ENCODE measurements around the gene PIEZO2.
A peak's percentile ranks its signal among the peaks of the same experiment; 100 is the strongest.

The PIEZO2 gene

GRCh38 chr18:11025671-11026070, 123.7 kb downstream of the PIEZO2 start:
- Histone ChIP-seq H3K4me3 (ENCODE audit: low read length, poor library complexity, severe bottlenecking) (no peak overlapping the region), H3K79me2 (ENCODE audit: insufficient read depth, low read length) (no peaks in the 10 kb centered on the region), H3K9me2 (replicated peaks; ENCODE audit: low read depth, low read length) (no peaks in the 10 kb centered on the region), H3K9ac (ENCODE audit: low read depth, low read length, poor library complexity, severe bottlenecking) (no peak overlapping the region), H3K4me1 (ENCODE audit: insufficient read depth, low read length, poor library complexity, severe bottlenecking) (peaks cover 3% of the 10 kb centered on the region), H3F3A (ENCODE audit: low read depth) (no peaks in the 10 kb centered on the region), H2AFZ (ENCODE audit: low read length) (peak overlapping the region; percentile 24; the same call in 1 of the 2 replicates), H4K20me1 (ENCODE audit: insufficient read depth, low read length, poor library complexity, severe bottlenecking) (no peaks in the 10 kb centered on the region), H3K4me2 (ENCODE audit: low read depth, low read length, poor library complexity, severe bottlenecking) (no peak overlapping the region), H3K36me3 (ENCODE audit: insufficient read depth, low read length) (no peaks in the 10 kb centered on the region), H3K9me3 (ENCODE audit: insufficient read depth, low read depth, low read length) (no peaks in the 10 kb centered on the region), H3K27me3 (ENCODE audit: insufficient read depth, low read length, poor library complexity, severe bottlenecking) (no peaks in the 10 kb centered on the region)
- TF ChIP-seq CTCF (conservative IDR thresholded peaks at IDR 0.05; ENCODE audit: low read length) (no peak), EZH2phosphoT487 (IDR thresholded peaks at IDR 0.05; ENCODE audit: borderline replicate concordance) (no peak)

GRCh38 chr18:11024928-11025669, 124.3 kb downstream of the PIEZO2 start:
- H3K9me2 ChIP-seq (replicated peaks; ENCODE audit: low read depth, low read length) = no peaks in the 10 kb centered on the region
- no peak overlapping the region for H2AFZ ChIP-seq (ENCODE audit: low read length)
- no peak overlapping the region for H3K9ac ChIP-seq (ENCODE audit: low read depth, low read length, poor library complexity, severe bottlenecking)
- no peaks in the 10 kb centered on the region for H3F3A ChIP-seq (ENCODE audit: low read depth)
- H3K4me1 ChIP-seq (ENCODE audit: insufficient read depth, low read length, poor library complexity, severe bottlenecking) = peaks cover 8% of the 10 kb centered on the region
- no peaks in the 10 kb centered on the region for H3K27me3 ChIP-seq (ENCODE audit: insufficient read depth, low read length, poor library complexity, severe bottlenecking)
- no peaks in the 10 kb centered on the region for H3K79me2 ChIP-seq (ENCODE audit: insufficient read depth, low read length)
- H3K36me3 ChIP-seq (ENCODE audit: insufficient read depth, low read length) = no peaks in the 10 kb centered on the region
- no peak overlapping the region for H3K4me2 ChIP-seq (ENCODE audit: low read depth, low read length, poor library complexity, severe bottlenecking)
- H3K9me3 ChIP-seq (ENCODE audit: insufficient read depth, low read depth, low read length) = no peaks in the 10 kb centered on the region
- no peaks in the 10 kb centered on the region for H4K20me1 ChIP-seq (ENCODE audit: insufficient read depth, low read length, poor library complexity, severe bottlenecking)
- no peak for TF ChIP-seq EZH2phosphoT487 (IDR thresholded peaks at IDR 0.05; ENCODE audit: borderline replicate concordance)
- TF ChIP-seq CTCF (conservative IDR thresholded peaks at IDR 0.05; ENCODE audit: low read length) = no peak
- no peak overlapping the region for H3K4me3 ChIP-seq (ENCODE audit: low read length, poor library complexity, severe bottlenecking)

- Histone ChIP-seq H3K9me3 (ENCODE audit: insufficient read depth, low read depth, low read length) (no peaks in the 10 kb centered on the region), H3K9me2 (replicated peaks; ENCODE audit: low read depth, low read length) (no peaks in the 10 kb centered on the region), H3K36me3 (ENCODE audit: insufficient read depth, low read length) (no peaks in the 10 kb centered on the region), H3K4me1 (ENCODE audit: insufficient read depth, low read length, poor library complexity, severe bottlenecking) (peaks cover 13% of the 10 kb centered on the region), H3K9ac (ENCODE audit: low read depth, low read length, poor library complexity, severe bottlenecking) (no peak overlapping the region), H3K4me2 (ENCODE audit: low read depth, low read length, poor library complexity, severe bottlenecking) (no peak overlapping the region), H3F3A (ENCODE audit: low read depth) (no peaks in the 10 kb centered on the region), H3K79me2 (ENCODE audit: insufficient read depth, low read length) (no peaks in the 10 kb centered on the region), H2AFZ (ENCODE audit: low read length) (peak overlapping the region; percentile 37; the same call in 1 of the 2 replicates), H4K20me1 (ENCODE audit: insufficient read depth, low read length, poor library complexity, severe bottlenecking) (no peaks in the 10 kb centered on the region), H3K4me3 (ENCODE audit: low read length, poor library complexity, severe bottlenecking) (no peak overlapping the region), H3K27me3 (ENCODE audit: insufficient read depth, low read length, poor library complexity, severe bottlenecking) (no peaks in the 10 kb centered on the region)
- TF ChIP-seq EZH2phosphoT487 (IDR thresholded peaks at IDR 0.05; ENCODE audit: borderline replicate concordance) = no peak
- TF ChIP-seq CTCF (conservative IDR thresholded peaks at IDR 0.05; ENCODE audit: low read length) = no peak
These were observed 127.9 kb downstream of the PIEZO2 start for GRCh38 chr18:11021477-11021876.
